Loucy (cell line): ENCODE data around the gene LGALS3BP.

Experiments used
- H2AFZ ChIP-seq: fragments of 200-600 bp; sonication (generic); 2 replicates; pipeline ENCODE4 v1.6.0; 2016; ENCODE audit warnings: antibody characterized with exemption, mild to moderate bottlenecking, low read length, moderate library complexity
- H3F3A ChIP-seq: fragments of 200-600 bp; 2 replicates; pipeline ENCODE4 v1.6.0; 2016; ENCODE audit warnings: antibody characterized with exemption, low read depth, mild to moderate bottlenecking
- H3K27me3 ChIP-seq: fragments of 200-600 bp; sonication (generic); 2 replicates; pipeline ENCODE4 v1.6.1; 2014; ENCODE audit warnings: low read length, mild to moderate bottlenecking; ENCODE audit not compliant: insufficient read depth, poor library complexity, severe bottlenecking
- H3K36me3 ChIP-seq: fragments of 200-600 bp; sonication (generic); 2 replicates; pipeline ENCODE4 v1.6.1; 2016; ENCODE audit warnings: low read length; ENCODE audit not compliant: insufficient read depth
- H3K4me1 ChIP-seq: fragments of 200-600 bp; sonication (generic); 2 replicates; pipeline ENCODE4 v1.5.1; 2014; ENCODE audit warnings: low read length, mild to moderate bottlenecking; ENCODE audit not compliant: insufficient read depth, poor library complexity, severe bottlenecking
- H3K4me2 ChIP-seq: fragments of 200-600 bp; sonication (generic); 2 replicates; pipeline ENCODE4 v1.6.0; 2014; ENCODE audit warnings: antibody characterized with exemption, low read length, low read depth, mild to moderate bottlenecking; ENCODE audit not compliant: poor library complexity, severe bottlenecking
- H3K4me3 ChIP-seq: fragments of 200-600 bp; sonication (generic); 2 replicates; pipeline ENCODE4 v1.5.1; 2014; ENCODE audit warnings: low read length, mild to moderate bottlenecking, mixed read lengths; ENCODE audit not compliant: poor library complexity, severe bottlenecking
- H3K79me2 ChIP-seq: fragments of 200-600 bp; sonication (generic); 2 replicates; pipeline ENCODE4 v1.6.1; 2014; ENCODE audit warnings: low read length; ENCODE audit not compliant: insufficient read depth
- H3K9ac ChIP-seq: fragments of 200-600 bp; sonication (generic); 2 replicates; pipeline ENCODE4 v1.6.0; 2014; ENCODE audit warnings: mild to moderate bottlenecking, low read depth, low read length, moderate library complexity; ENCODE audit not compliant: poor library complexity, severe bottlenecking
- H3K9me2 ChIP-seq: fragments of 200-600 bp; sonication (generic); replicated peaks from 2 replicates; pipeline ENCODE4 v1.6.1; 2016; ENCODE audit warnings: low read depth, low read length, mixed read lengths
- H3K9me3 ChIP-seq: fragments of 200-600 bp; sonication (generic); 2 replicates; pipeline ENCODE4 v1.6.1; 2014; ENCODE audit warnings: mild to moderate bottlenecking, antibody characterized with exemption, low read length, low read depth; ENCODE audit not compliant: insufficient read depth
- H4K20me1 ChIP-seq: fragments of 200-600 bp; sonication (generic); 2 replicates; pipeline ENCODE4 v1.6.0; 2014; ENCODE audit warnings: antibody characterized with exemption, low read length, mild to moderate bottlenecking; ENCODE audit not compliant: insufficient read depth, poor library complexity, severe bottlenecking
- EZH2phosphoT487 ChIP-seq: fragments of 200-600 bp; IDR thresholded peaks from 2 replicates; pipeline ENCODE4 v1.6.1; 2018; ENCODE audit warnings: antibody characterized with exemption, mild to moderate bottlenecking, moderate library complexity, borderline replicate concordance
- TF ChIP-seq, protein P1 (sequence below): fragments of 200-600 bp; sonication (generic); conservative IDR thresholded peaks from 2 replicates; pipeline ENCODE4 v1.5.1; 2014; ENCODE audit warnings: mild to moderate bottlenecking, antibody characterized with exemption, low read length

Gene LGALS3BP

DNA sequence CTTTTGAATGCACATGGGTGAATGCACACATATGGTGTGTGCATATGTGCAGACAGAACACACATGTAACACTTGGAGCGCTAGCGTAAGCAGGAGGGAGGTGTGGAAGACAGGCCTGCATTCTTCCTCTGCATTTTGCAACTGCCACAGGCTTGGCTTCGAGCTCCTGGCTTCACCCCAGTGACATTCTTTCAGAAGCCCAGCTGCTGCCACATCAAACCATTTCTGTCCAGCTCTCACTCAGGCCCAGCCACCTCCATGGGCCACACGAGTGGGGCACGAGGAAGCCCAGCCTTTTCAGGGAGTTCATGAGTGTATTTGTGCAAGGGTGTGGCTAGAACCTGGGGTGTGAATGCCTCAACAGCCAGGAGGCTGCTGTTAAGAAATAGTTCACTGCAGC lies 18.8 kb downstream of the LGALS3BP start:
- no peaks in the 10 kb centered on the region for H3K9me2 ChIP-seq
- no peak for TF ChIP-seq EZH2phosphoT487
- TF ChIP-seq, protein P1, sequence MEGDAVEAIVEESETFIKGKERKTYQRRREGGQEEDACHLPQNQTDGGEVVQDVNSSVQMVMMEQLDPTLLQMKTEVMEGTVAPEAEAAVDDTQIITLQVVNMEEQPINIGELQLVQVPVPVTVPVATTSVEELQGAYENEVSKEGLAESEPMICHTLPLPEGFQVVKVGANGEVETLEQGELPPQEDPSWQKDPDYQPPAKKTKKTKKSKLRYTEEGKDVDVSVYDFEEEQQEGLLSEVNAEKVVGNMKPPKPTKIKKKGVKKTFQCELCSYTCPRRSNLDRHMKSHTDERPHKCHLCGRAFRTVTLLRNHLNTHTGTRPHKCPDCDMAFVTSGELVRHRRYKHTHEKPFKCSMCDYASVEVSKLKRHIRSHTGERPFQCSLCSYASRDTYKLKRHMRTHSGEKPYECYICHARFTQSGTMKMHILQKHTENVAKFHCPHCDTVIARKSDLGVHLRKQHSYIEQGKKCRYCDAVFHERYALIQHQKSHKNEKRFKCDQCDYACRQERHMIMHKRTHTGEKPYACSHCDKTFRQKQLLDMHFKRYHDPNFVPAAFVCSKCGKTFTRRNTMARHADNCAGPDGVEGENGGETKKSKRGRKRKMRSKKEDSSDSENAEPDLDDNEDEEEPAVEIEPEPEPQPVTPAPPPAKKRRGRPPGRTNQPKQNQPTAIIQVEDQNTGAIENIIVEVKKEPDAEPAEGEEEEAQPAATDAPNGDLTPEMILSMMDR: no peak
- H3K4me2 ChIP-seq: no peak overlapping the region
- no peak overlapping the region for H3K4me3 ChIP-seq
- no peaks in the 10 kb centered on the region for H4K20me1 ChIP-seq
- H3K27me3 ChIP-seq: no peaks in the 10 kb centered on the region
- H3F3A ChIP-seq: no peaks in the 10 kb centered on the region
- no peaks in the 10 kb centered on the region for H3K36me3 ChIP-seq
- no peaks in the 10 kb centered on the region for H3K4me1 ChIP-seq
- H2AFZ ChIP-seq: no peak overlapping the region
- no peaks in the 10 kb centered on the region for H3K79me2 ChIP-seq
- H3K9me3 ChIP-seq: no peaks in the 10 kb centered on the region
- H3K9ac ChIP-seq: no peak overlapping the region

DNA sequence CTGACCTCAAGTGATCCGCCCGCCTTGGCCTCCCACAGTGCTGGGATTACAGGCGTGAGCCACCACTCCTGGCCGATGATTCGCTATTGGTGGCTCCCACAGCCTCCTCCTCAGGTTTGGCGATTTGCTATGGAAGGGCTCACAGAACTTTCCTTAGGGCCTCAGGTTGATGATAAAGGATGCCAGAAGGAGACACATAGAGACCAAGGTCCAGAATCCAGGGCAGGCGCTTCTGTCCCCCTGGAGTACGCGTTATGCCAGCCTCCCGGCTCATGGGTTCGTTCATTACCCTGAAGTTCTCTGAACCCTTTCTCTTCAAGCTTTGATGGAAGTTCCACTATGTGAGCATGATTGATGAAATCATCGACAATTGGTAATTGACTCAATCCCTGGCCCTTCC lies 19.9 kb downstream of the LGALS3BP start:
- TF ChIP-seq, protein P1: no peak
- TF ChIP-seq EZH2phosphoT487: no peak
- H3K4me1 ChIP-seq: no peaks in the 10 kb centered on the region

DNA sequence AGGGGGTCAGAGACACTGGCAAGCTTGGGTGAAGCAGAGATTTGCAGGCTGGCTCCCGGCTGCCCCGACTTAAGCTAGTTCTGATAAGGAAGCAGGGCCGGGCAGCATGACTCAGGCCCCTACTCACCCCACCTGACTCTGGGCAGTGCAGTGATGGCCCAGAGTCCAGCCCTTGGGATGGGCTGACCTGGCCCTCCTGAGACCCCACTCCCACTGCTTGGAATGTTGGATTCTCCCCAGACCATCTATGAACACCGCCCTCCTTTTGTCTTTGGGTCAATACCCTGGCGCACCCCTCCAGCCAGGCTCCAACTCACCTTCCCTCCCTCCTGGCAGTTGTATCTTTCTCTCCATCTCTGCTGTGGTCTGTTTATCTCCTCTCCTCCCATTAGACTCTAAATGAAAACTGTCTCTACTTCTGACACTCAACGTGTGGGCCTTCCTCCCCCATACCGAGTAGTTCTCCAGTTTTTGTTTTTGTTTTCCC lies 21.0 kb downstream of the LGALS3BP start:
- H2AFZ ChIP-seq: no peak overlapping the region

More for the DNA sequence above, 19.9 kb downstream of the LGALS3BP start:
- H4K20me1 ChIP-seq: no peaks in the 10 kb centered on the region
- no peak overlapping the region for H3K4me3 ChIP-seq
- no peaks in the 10 kb centered on the region for H3K9me3 ChIP-seq
- H3K79me2 ChIP-seq: no peaks in the 10 kb centered on the region
- no peak overlapping the region for H2AFZ ChIP-seq
- no peaks in the 10 kb centered on the region for H3K27me3 ChIP-seq
- H3K9me2 ChIP-seq: no peaks in the 10 kb centered on the region
- H3K36me3 ChIP-seq: no peaks in the 10 kb centered on the region
- H3F3A ChIP-seq: no peaks in the 10 kb centered on the region
- no peak overlapping the region for H3K4me2 ChIP-seq
- H3K9ac ChIP-seq: no peak overlapping the region

More for the DNA sequence above, 21.0 kb downstream of the LGALS3BP start:
- Histone ChIP-seq H3K9ac (no peak overlapping the region), H3K4me3 (no peak overlapping the region), H3K9me2 (no peaks in the 10 kb centered on the region), H4K20me1 (no peaks in the 10 kb centered on the region), H3K9me3 (no peaks in the 10 kb centered on the region), H3K4me1 (no peaks in the 10 kb centered on the region), H3K79me2 (no peaks in the 10 kb centered on the region), H3F3A (no peaks in the 10 kb centered on the region), H3K36me3 (no peaks in the 10 kb centered on the region), H3K4me2 (no peak overlapping the region), H3K27me3 (no peaks in the 10 kb centered on the region)
- no peak for TF ChIP-seq EZH2phosphoT487
- TF ChIP-seq, protein P1: no peak
